Measurements from ENCODE around the gene RND2.

Gene RND2

DNA sequence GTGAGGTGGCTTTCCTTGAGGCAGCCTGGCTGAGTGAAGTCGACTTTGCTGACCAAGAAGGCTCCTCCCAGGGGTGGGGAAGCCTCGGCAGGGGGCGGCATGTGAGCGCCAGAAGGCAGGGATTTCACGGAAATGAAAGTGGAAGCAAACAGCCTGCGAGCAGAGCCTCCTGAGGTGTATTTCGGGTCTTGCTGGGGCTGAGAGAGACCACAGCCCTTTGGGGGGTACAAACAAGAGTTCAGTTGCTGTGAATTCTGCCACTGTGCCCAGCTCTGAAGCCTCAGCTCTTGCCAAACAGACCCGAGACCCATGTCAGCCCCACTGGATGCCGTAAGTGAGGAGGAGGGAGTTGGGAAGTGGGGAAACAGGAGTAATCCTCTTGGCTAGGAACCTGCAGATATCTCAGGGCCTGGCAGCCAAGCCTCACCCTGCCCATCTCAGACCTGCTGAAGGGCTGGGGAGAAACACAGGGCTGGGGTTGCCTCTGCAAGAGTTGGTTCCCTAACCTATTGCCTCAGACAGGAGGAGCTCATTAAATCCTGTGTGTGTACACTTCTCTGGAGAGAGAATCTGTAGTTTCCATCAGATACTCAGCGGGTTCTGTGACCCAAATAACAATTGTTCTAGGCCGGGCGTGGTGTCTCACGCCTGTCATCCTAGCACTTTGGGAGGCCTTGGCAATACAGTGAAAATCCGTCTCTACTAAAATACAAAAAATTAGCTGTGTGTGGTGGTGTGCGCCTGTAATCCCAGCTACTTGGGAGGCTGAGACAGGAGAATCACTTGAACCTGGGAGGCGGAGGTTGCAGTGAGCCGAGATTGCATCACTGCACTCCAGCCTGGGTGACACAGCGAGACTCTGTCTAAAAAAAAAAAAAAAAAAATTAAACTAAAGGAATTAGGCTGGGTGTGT is 18.1 kb upstream of the RND2 start, which contains the start of gene IFI35:
TSS of gene IFI35 (plus strand) at position 146 of the 913 bp plus-strand sequence. CDS start at position 310, 164 bp downstream.
- DNase-seq = peak; percentile 91

DNA sequence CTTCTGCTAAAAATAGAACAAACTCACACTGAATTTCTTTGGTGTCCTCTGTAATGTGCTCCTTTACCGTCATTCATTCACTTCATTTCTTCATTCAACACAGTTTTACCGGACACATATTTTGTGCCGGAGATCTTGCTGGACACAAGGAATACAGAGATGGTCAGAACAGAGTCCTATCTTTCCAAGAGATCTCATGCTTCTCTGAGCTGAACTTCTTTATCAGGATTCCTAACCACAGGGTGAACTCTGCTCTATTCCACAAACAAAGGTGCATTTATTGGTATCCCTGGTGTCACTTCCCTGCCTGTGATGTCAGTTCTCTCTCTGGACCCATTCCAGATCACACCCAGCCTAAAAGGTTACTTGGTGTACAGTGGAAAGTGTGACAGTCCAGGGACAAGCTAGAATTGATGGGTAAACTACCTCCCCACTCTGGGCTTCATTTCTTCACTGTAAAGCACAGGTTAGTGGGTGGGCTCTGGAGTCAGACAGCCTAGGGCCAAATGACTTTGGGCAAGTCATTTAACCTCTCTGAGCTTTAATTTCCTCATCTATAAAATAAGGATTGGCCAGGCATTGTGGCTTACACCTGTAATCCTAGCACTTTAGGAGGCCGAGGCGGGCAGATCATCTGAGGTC is 14.2 kb upstream of the RND2 start:
- DNase-seq = no peak

DNA sequence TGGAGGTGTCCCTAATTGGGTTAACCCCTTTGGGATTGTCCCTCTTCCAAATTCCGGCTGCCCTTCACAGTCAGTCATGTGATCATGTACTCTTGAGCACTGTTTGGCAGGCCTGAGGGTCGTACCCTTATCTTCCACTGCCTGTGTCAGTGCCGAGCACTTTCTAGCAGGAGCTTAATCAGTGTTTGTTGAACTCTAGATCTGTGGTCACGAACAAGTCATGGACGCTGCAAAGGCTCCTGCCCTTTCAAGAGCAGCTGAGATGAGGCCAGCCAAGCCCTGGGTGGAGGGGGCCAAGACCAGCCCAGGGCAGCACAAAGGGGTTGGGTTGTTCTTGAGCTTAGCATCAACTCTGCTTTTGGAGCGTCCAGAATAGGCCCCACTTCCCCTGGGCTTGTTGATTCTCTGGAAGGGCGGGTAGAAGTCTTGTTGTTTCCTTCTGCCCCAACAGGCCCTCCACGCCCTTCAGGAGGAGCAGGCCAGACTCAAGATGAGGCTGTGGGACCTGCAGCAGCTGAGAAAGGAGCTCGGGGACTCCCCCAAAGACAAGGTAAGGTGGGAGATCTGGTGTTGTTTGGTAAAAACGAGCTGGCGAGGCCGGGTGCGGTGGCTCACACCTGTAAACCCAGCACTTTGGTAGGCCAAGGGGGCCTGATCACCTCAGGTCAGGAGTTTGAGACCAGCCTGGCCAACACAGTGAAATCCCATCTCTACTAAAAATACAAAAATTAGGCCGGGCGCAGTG is 13.1 kb upstream of the RND2 start:
- DNase-seq = no peak

DNA sequence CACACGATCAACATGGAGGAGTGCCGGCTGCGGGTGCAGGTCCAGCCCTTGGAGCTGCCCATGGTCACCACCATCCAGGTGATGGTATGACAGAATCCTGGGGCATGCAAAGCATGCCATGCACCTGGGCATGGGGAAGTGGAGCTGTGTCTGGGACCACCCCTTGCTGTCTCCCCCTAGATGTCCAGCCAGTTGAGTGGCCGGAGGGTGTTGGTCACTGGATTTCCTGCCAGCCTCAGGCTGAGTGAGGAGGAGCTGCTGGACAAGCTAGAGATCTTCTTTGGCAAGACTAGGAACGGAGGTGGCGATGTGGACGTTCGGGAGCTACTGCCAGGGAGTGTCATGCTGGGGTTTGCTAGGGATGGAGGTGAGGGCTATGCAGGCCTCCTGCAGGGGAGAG is 11.7 kb upstream of the RND2 start:
- DNase-seq = no peak

DNA sequence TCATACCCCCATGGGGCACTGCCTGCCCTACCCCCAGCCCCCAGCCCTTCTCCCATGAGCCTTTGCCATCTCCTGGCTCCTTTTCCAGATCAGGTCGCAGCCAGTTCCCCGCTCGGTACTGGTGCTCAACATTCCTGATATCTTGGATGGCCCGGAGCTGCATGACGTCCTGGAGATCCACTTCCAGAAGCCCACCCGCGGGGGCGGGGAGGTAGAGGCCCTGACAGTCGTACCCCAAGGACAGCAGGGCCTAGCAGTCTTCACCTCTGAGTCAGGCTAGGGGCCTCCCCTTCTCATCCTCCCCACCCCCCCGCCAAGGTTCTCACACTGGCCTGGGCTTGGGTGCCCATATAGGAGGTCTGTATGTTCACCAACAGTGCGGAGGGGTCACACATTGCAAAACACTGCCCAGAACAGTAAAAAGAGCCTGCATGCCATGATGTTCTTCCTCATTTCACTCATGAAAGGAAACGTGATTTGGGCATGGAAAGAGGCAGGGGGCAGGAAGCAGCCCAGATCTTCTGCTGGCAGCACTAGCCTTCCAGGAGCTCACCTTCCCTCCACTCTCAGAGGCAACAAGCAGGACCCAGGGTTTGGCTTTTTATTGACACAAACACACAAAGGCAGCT is 10.9 kb upstream of the RND2 start:
- no peak for DNase-seq

DNA sequence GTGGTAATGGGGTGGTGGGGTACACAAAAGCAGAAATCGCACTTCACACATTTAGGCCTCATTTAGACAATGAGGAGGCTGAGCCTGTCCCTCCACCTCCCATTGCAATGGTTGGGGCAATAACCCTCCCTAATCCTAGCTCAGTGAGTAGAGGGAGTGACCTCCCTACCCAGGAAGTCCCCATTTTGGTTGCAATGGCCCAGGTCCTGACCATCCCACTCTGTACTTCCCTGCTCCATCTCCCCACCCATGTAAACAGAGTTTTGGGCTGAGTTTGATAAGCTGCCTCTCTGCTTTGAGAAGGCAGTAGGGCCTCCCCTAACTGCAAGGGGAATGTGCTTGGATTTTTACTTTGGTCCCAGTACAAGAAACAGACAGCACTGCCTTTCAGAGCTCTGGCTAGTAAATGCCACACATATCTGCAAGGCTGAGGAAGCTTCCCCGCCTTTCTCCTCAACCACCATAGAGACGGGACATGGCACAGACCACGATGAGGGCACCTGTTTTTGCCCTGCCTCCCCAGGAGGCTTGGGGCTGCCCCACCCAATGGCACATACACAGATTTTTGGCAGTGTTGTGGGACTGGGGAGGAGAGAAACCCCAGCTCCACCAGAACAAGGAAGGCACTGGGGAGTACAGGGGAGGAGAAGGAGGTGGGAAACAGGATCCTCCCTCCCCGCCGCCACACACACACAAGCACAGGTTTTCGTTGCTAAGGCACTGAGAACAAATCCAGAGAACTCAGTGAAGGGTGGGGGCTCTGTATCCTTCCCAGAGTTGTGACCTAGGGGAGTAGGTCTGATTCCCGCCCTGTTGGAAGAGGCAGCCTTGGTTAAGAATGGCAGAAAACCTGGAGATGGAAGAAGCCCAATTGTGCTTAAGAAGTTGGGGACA is 10.1 kb upstream of the RND2 start:
- no peak for DNase-seq

DNA sequence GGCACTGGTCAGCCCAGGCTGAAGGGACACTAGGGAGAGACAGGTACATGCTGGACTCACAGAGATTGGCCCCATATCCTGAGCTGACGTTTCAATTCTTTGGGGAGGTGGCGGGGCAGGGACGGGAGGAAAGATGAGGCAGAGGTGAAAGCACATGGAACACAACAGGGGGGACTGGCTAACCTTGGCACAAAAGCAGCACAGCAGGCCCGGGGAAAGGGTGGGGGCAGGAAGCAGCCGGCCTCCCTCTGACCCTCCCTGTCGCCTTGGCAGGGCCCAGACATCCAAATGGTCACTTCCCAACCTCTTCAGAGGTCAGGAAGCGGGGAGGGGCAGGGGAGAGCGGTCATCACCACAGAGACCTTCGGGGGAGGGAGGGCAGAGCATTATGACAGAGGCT is 9.5 kb upstream of the RND2 start:
- DNase-seq = no peak

DNA sequence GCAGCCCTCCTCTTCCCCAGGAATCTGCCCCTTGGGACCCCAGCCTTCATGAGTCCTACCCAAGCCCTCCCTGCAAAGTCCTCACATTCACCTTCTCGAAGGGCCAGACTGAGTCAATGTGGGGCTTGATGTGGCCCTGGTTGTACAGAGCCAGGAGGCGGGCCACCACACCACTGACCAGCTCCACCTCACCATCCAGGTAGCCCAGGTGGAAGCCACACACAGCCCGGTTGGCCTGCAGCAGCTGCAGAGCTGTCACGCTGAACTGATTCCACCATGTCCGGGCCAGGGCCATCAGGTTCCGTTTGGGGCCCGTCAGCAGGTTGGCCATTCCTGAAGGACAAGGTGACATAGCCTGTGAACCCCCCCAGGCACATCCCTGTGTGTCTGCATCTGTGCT is 8.8 kb upstream of the RND2 start:
- DNase-seq = no peak

DNA sequence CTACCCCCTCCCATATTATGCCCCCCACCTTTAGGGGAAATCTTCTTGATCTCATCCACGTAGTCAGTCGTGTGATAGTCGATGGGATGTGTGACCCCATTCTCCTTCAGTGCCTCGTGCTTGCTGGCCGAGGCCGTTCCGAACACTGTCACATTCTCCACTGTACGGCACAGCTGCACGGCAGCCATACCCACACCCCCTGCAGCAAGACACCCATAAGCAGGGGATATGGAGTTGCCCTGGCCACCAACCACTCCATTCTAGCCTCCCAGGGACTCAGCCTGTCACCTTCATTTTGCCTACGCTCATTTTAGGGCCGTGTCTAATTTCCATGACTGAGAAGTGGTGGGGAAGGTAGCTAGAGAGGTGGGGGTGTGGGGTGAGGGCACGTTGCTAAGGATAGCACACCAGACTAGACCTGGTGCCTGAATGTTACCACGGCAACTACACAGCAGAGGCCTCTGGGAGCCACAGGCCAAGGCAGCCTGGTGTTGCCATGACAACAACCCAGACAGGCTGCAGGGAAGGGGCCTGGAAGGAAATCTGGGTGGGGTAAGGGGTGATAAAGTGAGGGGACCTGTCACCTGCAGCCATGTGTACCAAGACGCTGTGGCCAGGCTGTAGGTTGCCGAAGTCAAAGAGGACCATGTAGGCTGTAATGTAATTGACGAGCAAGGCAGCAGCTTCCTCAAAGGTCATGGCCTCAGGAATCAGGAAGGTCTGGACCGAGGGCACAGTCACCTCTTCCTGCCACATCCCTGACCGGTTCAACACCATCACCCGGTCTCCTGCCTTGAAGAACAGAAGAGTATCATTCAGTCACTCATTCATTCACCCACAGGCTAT is 6.8 kb upstream of the RND2 start:
- no peak for DNase-seq

DNA sequence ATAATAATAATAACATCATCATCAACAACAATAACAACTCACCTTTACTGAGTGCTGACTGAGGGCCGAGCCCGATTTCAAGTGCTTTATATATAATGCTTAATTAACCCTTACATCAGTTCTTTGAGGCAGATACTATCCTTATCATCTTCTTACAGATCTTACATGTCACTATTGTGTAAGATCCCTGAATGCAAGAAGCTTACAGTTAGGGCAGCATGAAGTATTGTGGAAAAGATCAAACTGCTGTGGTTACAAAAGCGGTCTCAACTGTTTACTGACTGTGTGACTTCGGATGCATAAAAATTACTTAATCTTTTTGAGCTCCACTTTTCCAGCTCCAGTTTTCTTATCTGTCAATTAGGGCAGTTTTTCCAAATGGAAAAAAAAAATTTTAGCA is 6.1 kb upstream of the RND2 start:
- DNase-seq = no peak

DNA sequence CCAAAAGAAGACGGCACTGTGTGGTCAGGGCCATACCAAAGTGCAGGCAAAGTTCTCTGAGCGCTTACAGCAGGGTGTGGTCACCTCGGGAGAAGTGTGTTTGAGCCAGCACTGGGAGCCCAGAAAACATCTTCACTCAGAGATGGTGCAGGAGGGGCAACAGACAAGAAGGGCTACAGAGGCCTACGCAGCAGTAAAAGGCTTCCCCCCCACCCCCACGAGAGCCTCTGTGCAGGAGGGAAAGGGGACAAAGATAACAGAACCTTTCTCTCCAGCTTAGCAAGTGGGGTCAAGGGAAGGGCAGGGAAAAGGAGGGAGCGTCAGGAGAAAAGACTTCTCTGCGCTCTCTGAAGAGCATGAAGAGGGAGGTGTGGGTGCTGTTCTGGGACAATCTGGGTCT is 5.6 kb upstream of the RND2 start:
- no peak for DNase-seq

DNA sequence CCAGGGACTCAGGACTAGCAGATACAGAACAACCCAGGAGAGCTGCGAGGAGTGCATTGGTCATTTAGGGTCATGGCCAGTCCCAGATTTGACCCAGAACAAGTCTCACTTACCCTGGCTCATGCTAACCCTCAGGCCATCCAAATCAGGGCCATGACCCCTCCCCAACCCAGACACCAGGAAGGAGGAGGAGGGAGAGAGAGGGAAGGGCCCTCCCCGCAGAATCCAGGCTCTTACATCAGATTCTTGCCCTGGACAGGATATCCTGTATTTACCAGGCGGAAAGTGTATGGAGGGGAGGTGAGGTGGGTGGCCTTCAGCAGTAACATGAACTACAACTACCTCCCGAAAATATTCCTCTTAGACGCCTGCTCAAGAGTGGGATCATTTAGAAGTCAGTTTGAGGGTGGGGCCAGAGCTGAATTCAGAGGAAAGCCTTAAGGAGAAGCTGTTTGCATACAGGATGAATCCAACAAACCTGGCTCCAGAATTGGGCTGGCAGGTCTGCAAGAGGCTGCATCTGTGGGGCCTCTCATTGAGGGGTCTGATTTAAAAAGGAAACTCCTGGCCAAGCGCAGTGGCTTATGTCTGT is 4.9 kb upstream of the RND2 start:
- peak; percentile 56 for DNase-seq

DNA sequence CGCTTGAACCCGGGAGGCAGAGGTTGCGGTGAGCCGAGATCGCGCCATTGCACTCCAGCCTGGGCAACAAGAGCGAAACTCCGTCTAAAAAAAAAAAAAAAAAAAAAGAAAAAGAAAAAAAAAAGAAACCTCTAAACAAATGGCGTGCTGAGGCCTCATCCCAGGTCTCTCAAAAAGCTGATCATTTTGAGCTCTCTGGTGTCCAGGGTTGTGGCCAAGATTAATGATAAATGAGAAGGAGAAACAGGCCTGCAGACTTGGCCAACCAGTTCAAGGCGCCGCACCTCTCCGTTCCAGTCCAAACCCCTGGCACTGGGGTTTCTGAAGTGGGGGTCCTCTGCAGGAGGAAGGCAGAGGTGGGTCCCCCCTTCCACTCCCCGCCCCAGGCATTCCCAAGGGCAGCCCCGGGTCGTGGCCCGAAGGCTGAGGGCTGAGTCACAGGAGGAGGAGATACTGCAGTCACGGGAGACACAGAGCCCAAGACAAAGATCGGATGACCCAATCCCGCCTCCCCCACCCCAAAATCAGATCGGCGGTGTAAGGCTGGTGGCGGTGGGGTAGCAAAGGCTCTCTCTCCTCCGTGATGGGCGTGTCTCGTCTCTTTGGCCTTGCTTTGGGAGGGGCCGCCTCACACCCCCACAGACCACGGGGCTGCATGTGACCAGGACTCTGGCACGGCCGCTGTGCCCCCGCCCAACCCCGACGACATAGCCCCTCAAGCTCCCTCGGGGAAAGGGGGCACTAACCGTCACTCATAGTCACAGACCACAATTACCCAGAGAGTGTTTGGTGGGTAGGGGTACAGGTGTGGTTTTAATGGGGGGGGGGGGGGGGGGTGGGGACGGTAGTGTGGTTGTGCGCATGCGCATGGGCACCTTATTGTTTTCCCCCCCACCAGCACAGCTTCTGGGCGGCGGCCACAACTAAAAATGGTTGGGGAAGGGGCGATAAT is 4.0 kb upstream of the RND2 start:
- peak; percentile 80 for DNase-seq

DNA sequence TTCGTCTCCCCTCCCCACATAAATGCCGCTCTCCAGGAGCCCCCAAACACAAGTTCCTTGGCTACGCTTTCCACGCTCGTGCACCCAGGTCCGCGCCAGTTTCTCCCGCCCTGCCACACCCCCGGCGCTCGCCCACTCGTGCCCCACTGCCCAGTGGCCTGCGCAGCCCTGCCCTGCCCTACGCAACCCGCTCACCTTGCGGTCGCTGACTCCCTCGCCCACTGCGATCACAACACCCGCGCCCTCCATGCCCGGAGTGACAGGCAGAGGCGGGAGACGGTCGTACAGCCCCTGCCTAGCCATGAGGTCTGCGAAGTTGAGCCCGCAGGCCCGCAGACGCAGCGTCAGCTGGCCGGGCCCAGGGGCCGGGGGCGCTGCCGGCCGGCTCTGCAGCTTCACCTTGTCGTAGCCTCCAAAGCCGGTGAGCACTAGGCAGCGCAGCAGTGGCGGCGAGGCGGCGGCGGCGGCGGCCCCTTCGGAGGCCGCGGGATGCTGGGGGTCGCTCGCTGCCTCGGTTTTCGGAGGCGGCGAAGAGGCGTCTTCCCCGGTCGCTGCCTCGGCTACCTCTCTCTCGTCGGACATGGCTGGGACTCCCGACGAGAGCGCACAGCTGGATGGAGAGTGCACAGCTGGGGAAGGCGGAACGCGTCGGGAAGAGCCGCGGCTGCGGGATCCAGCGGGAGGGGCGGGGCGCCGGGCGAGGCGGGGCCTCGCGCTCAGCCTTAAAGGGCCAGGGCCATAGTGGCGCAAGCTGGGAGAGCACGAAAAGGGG is 3.1 kb upstream of the RND2 start, which contains the start of gene VAT1:
TSS of gene VAT1 (minus strand) at position 645 of the 772 bp plus-strand sequence. CDS start at position 582, 63 bp downstream.
- DNase-seq = peak; percentile 87

DNA sequence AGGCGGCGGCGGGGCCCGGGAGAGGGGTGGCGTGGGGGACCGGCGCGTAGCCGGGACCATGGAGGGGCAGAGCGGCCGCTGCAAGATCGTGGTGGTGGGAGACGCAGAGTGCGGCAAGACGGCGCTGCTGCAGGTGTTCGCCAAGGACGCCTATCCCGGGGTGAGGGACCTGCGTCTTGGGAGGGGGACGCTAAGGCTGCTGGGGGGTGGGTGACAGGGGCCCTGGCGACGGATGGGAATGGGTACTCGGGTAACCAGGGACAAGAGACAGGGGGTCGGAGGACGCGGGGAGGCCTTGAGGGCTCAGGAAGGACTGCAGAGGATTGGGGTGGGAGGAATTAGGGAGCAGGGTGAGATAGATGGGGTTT is 243 bp downstream of the RND2 start:
- no peak for DNase-seq

DNA sequence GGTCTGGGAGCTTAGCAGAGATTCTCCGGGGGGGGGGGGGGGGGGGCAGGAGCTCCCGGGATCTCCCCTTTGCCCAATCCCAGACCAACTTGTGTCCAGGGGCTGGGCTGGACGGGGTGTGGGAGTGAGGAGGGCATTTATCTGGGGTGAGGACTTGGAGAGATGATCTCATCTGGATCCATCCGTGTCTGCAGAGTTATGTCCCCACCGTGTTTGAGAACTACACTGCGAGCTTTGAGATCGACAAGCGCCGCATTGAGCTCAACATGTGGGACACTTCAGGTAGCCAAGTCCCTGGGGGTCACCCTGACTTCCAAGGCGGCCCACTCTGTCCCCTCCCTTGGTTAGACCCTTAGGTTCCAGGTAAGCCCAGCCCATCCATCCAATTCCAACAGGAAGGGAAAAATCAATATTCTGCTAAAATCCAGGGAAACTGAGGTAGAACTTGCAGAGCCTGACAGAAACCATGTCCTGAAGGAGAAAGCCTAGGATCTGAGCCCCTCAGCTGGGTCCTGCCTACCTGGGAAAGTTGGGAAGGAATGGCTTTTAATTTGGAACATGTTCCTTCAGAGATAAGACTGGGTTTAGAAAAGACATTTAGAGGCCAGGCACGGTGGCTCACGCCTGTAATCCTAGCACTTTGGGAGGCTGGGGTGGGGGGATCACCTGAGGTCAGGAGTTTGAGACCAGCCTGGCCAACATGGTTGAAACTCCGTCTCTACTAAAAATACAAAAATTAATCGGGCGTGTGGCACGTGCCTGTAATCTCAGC is 921 bp downstream of the RND2 start:
- no peak for DNase-seq

DNA sequence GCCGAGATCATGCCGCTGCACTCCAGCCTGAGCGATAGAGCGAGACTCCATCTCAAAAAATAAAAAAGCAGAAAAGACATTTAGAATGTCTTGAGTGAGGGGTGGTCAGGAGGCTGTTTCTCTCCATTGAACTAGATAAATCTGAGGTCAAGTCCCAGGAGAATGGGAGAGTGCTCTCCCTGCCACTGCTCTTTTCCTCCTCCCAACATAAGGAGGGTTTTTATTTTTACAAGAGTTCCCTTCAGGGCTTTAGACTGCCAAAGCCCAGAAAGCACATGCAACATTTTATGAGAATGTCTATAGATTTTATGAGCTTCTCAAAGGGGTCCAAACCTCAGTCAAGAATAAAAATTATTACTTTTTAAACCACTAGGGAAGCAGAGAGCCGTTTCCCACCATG is 1.6 kb downstream of the RND2 start:
- DNase-seq = no peak

All from femur (tissue), 1 donor.